H9 (cell line): ENCODE results near the gene SETBP1. TPM values are rescaled to one million over a fixed set of nuclear protein-coding genes. Genes with fewer than 3 reads are reported as not detected.

ENCODE experiments used
- DNase-seq: peaks from one replicate; pipeline ENCODE4 v3.0.0-alpha.2; 2017
- H2AFZ ChIP-seq: one replicate; pipeline ENCODE4 v1.6.1; 2013; ENCODE audit warnings: mild to moderate bottlenecking, low read length, control low read depth, moderate library complexity
- H2AK5ac ChIP-seq: 2 replicates; pipeline ENCODE4 v1.6.1; 2013; ENCODE audit warnings: low read length, control low read depth, mixed read lengths; ENCODE audit not compliant: insufficient read length
- H2BK120ac ChIP-seq: one replicate; pipeline ENCODE4 v1.6.1; 2013; ENCODE audit warnings: low read depth, mild to moderate bottlenecking, low read length, control low read depth, inconsistent platforms; ENCODE audit not compliant: poor library complexity, severe bottlenecking
- H2BK12ac ChIP-seq: 2 replicates; pipeline ENCODE4 v1.6.1; 2013; ENCODE audit warnings: low read length, control low read depth, mixed read lengths, low read depth; ENCODE audit not compliant: insufficient read length
- H2BK15ac ChIP-seq: 2 replicates; pipeline ENCODE4 v1.6.1; 2013; ENCODE audit warnings: low read depth, low read length, control low read depth
- H2BK20ac ChIP-seq: one replicate; pipeline ENCODE4 v1.6.1; 2013; ENCODE audit warnings: low read depth, mild to moderate bottlenecking, low read length, control low read depth, inconsistent platforms; ENCODE audit not compliant: poor library complexity, severe bottlenecking
- H2BK5ac ChIP-seq: 2 replicates; pipeline ENCODE4 v1.6.1; 2013; ENCODE audit warnings: low read length, control low read depth, mixed read lengths; ENCODE audit not compliant: insufficient read length
- H3K14ac ChIP-seq: 2 replicates; pipeline ENCODE4 v1.6.1; 2013; ENCODE audit warnings: low read length, control low read depth; ENCODE audit not compliant: insufficient read depth
- H3K18ac ChIP-seq: 2 replicates; pipeline ENCODE4 v1.6.1; 2013; ENCODE audit warnings: low read depth, mild to moderate bottlenecking, mixed read lengths, low read length, control low read depth; ENCODE audit not compliant: insufficient read length
- H3K23ac ChIP-seq: 2 replicates; pipeline ENCODE4 v1.6.1; 2013; ENCODE audit warnings: low read length, control low read depth, mixed read lengths, low read depth; ENCODE audit not compliant: insufficient read length
- H3K23me2 ChIP-seq: 2 replicates; pipeline ENCODE4 v1.6.1; 2013; ENCODE audit warnings: low read depth, mild to moderate bottlenecking, mixed read lengths, low read length, control low read depth; ENCODE audit not compliant: insufficient read length, poor library complexity, severe bottlenecking
- H3K27ac ChIP-seq: 2 replicates; pipeline ENCODE4 v1.5.1; 2013; ENCODE audit warnings: low read length, control low read depth, mixed read lengths, low read depth; ENCODE audit not compliant: insufficient read length
- H3K27me3 ChIP-seq: 2 replicates; pipeline ENCODE4 v1.6.1; 2013; ENCODE audit warnings: low read length, control low read depth, inconsistent platforms; ENCODE audit not compliant: insufficient read depth
- H3K4ac ChIP-seq: 2 replicates; pipeline ENCODE4 v1.6.1; 2013; ENCODE audit warnings: low read depth, mild to moderate bottlenecking, control low read depth, inconsistent platforms, low read length, moderate library complexity
- H3K4me1 ChIP-seq: 2 replicates; pipeline ENCODE4 v1.6.1; 2013; ENCODE audit warnings: low read length, control low read depth, inconsistent platforms; ENCODE audit not compliant: insufficient read depth
- H3K4me2 ChIP-seq: 2 replicates; pipeline ENCODE4 v1.6.1; 2013; ENCODE audit warnings: low read length, control low read depth, mixed read lengths; ENCODE audit not compliant: insufficient read length, insufficient read depth
- H3K56ac ChIP-seq: 2 replicates; pipeline ENCODE4 v1.6.1; 2013; ENCODE audit warnings: low read depth, mild to moderate bottlenecking, mixed read lengths, low read length, control low read depth; ENCODE audit not compliant: insufficient read length
- H3K79me1 ChIP-seq: 2 replicates; pipeline ENCODE4 v1.6.1; 2013; ENCODE audit warnings: low read depth, mild to moderate bottlenecking, moderate library complexity, low read length, control low read depth, inconsistent platforms; ENCODE audit not compliant: insufficient read depth, poor library complexity, severe bottlenecking
- H3K79me2 ChIP-seq: 2 replicates; pipeline ENCODE4 v1.6.1; 2013; ENCODE audit warnings: low read length, control low read depth, inconsistent platforms; ENCODE audit not compliant: insufficient read depth
- H3K9ac ChIP-seq: 2 replicates; pipeline ENCODE4 v1.6.1; 2013; ENCODE audit warnings: low read length, control low read depth, mixed read lengths; ENCODE audit not compliant: insufficient read length; ENCODE audit errors: extremely low read depth
- H3K9me3 ChIP-seq: one replicate; pipeline ENCODE4 v1.6.1; 2013; ENCODE audit warnings: low read depth, low read length, inconsistent platforms; ENCODE audit not compliant: control insufficient read depth
- H3T11ph ChIP-seq: one replicate; pipeline ENCODE4 v1.6.1; 2013; ENCODE audit warnings: mild to moderate bottlenecking, low read length, control low read depth, inconsistent platforms
- H4K20me1 ChIP-seq: one replicate; pipeline ENCODE4 v1.6.1; 2013; ENCODE audit not compliant: control insufficient read depth, insufficient read length, insufficient read depth
- H4K5ac ChIP-seq: 2 replicates; pipeline ENCODE4 v1.6.1; 2013; ENCODE audit warnings: low read depth, mild to moderate bottlenecking, mixed read lengths, low read length, control low read depth; ENCODE audit not compliant: insufficient read length
- H4K8ac ChIP-seq: replicated peaks from 2 replicates; pipeline ENCODE4 v1.6.1; 2013; ENCODE audit warnings: low read length, control low read depth, mixed read lengths, low read depth; ENCODE audit not compliant: insufficient read length
- H4K91ac ChIP-seq: 2 replicates; pipeline ENCODE4 v1.6.1; 2013; ENCODE audit warnings: low read depth, mild to moderate bottlenecking, moderate library complexity, mixed read lengths, low read length, control low read depth; ENCODE audit not compliant: insufficient read length
- H3K27ac Mint-ChIP-seq, 3 experiments: 2 replicates in 2 of 3; 3 replicates in 1 of 3; pipeline ENCODE4 v1.8.0; 2020 to 2021; ENCODE audit warnings: mixed read lengths in 3 of 3, mild to moderate bottlenecking in 1 of 3, moderate library complexity in 1 of 3
- H3K27me3 Mint-ChIP-seq: 2 replicates; pipeline ENCODE4 v1.8.0; 2021; ENCODE audit warnings: low read depth, mild to moderate bottlenecking, moderate library complexity, mixed read lengths
- H3K36me3 Mint-ChIP-seq, 3 experiments: 2 replicates in 2 of 3; 3 replicates in 1 of 3; pipeline ENCODE4 v1.8.0; 2020 to 2021; ENCODE audit warnings: low read depth in 3 of 3, mixed read lengths in 3 of 3; ENCODE audit not compliant: insufficient read depth in 1 of 3
- H3K4me1 Mint-ChIP-seq, 2 experiments: 2 replicates each; pipeline ENCODE4 v1.8.0; 2020; ENCODE audit warnings: mixed read lengths in 2 of 2
- H3K4me3 Mint-ChIP-seq, 2 experiments: 2 replicates in 1 of 2; 3 replicates in 1 of 2; pipeline ENCODE4 v1.8.0; 2020 to 2021; ENCODE audit warnings: mild to moderate bottlenecking in 2 of 2, mixed read lengths in 2 of 2, moderate library complexity in 1 of 2
- H3K9me3 Mint-ChIP-seq, 2 experiments: 2 replicates in 1 of 2; 3 replicates in 1 of 2; pipeline ENCODE4 v1.8.0; 2020; ENCODE audit warnings: mild to moderate bottlenecking in 2 of 2, mixed read lengths in 2 of 2, moderate library complexity in 1 of 2
- total RNA-seq: library from RNA; stranded (reverse); gene quantifications from 2 replicates; pipeline ENCODE4 v1.2.1, GENCODE V29; 2021
- TF ChIP-seq, protein P1 (sequence below): fragments of 200-600 bp; sonication (generic); conservative IDR thresholded peaks from 3 replicates; pipeline ENCODE4 v1.8.0; 2021; ENCODE audit warnings: antibody characterized with exemption, mild to moderate bottlenecking

Gene SETBP1
- total RNA-seq, 1 experiment from 2014 or later = 4.6 TPM

GRCh38 chr18:44878335-44878734, 197.6 kb downstream of the SETBP1 start:
- Histone ChIP-seq H3K4me1 (peaks cover 6% of the 10 kb centered on the region; the same call in 1 of the 2 replicates), H3K27me3 (no peaks in the 10 kb centered on the region), H3K79me2 (no peaks in the 10 kb centered on the region), H3K27ac (no peak overlapping the region), H4K5ac (no peak overlapping the region), H3K9ac (no peak overlapping the region), H3K4ac (no peak overlapping the region), H2BK15ac (no peak overlapping the region), H2AFZ (no peak overlapping the region), H2BK120ac (no peak overlapping the region), H3K79me1 (no peaks in the 10 kb centered on the region), H3K23ac (no peak overlapping the region), H2AK5ac (no peak overlapping the region), H3K56ac (no peak overlapping the region), H3K14ac (no peak overlapping the region), H3T11ph (no peak overlapping the region), H2BK12ac (no peak overlapping the region), H4K8ac (no peak overlapping the region), H4K91ac (no peak overlapping the region), H3K23me2 (no peaks in the 10 kb centered on the region), H3K18ac (no peak overlapping the region), H3K9me3 (no peaks in the 10 kb centered on the region), H2BK5ac (no peak overlapping the region), H2BK20ac (no peak overlapping the region), H4K20me1 (no peaks in the 10 kb centered on the region), H3K4me2 (no peak overlapping the region)
- Mint-ChIP-seq H3K9me3 (peaks cover 6 to 8% of the 10 kb centered on the region in 2 experiments; a peak in 4 of 5 replicates), H3K27me3 (no peaks in the 10 kb centered on the region; the same call in none of the 2 replicates), H3K36me3 (peaks cover 5 to 15% (median 6%) of the 10 kb centered on the region in 3 experiments), H3K27ac (peak overlapping the region in 1 of 3 experiments; percentile 25; a peak in 2 of 7 replicates), H3K4me3 (no peak overlapping the region), H3K4me1 (peaks cover 16 to 19% of the 10 kb centered on the region in 2 experiments)
- TF ChIP-seq, protein P1, sequence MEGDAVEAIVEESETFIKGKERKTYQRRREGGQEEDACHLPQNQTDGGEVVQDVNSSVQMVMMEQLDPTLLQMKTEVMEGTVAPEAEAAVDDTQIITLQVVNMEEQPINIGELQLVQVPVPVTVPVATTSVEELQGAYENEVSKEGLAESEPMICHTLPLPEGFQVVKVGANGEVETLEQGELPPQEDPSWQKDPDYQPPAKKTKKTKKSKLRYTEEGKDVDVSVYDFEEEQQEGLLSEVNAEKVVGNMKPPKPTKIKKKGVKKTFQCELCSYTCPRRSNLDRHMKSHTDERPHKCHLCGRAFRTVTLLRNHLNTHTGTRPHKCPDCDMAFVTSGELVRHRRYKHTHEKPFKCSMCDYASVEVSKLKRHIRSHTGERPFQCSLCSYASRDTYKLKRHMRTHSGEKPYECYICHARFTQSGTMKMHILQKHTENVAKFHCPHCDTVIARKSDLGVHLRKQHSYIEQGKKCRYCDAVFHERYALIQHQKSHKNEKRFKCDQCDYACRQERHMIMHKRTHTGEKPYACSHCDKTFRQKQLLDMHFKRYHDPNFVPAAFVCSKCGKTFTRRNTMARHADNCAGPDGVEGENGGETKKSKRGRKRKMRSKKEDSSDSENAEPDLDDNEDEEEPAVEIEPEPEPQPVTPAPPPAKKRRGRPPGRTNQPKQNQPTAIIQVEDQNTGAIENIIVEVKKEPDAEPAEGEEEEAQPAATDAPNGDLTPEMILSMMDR = no peak
- no peak for DNase-seq
